HEK293 (cell line): ENCODE data around the gene PDE11A.

Source experiments
- CTCF ChIA-PET: fragments of 350-600 bp; formaldehyde crosslinking; extraction: SDS; loops from one replicate; lab custom pipeline; 2021; ENCODE audit warnings: antibody characterized with exemption; lab: Yijun Ruan, JAX
- POLR2A ChIA-PET: fragments of 300-600 bp; formaldehyde crosslinking; extraction: SDS; loops from one replicate; lab custom pipeline; 2020; ENCODE audit warnings: antibody characterized with exemption, inconsistent platforms; lab: Yijun Ruan, JAX
- H3K27ac ChIP-seq: fragments of 200-500 bp; sonication (Bioruptor generic); 2 replicates; pipeline ENCODE4 v1.5.1; 2014; ENCODE audit warnings: low read depth, low read length, control low read depth, inconsistent platforms; ENCODE audit errors: extremely low read depth
- H3K36me3 ChIP-seq, 2 experiments: fragments of 200-500 bp in 1 of 2; sonication (Bioruptor generic) in 1 of 2; 1 replicate in 1 of 2; 2 replicates in 1 of 2; pipeline ENCODE4 v1.5.1; 2014 to 2017; ENCODE audit warnings: inconsistent platforms in 2 of 2, low read length in 2 of 2; ENCODE audit not compliant: control insufficient read depth in 2 of 2, insufficient read depth in 1 of 2
- H3K4me1 ChIP-seq: fragments of 200-500 bp; sonication (Bioruptor generic); 2 replicates; pipeline ENCODE4 v1.5.1; 2014; ENCODE audit warnings: mild to moderate bottlenecking, low read length, inconsistent platforms; ENCODE audit not compliant: control insufficient read depth, insufficient read depth
- H3K4me3 ChIP-seq: 2 replicates; pipeline ENCODE4 v1.5.1; 2011; ENCODE audit warnings: low read depth, mild to moderate bottlenecking, control low read depth, low read length, moderate library complexity
- H3K9me3 ChIP-seq: fragments of 200-500 bp; sonication (Bioruptor generic); 2 replicates; pipeline ENCODE4 v1.5.1; 2014; ENCODE audit warnings: low read depth, low read length, inconsistent platforms; ENCODE audit not compliant: control insufficient read depth, insufficient read depth
- KLF7 ChIP-seq: fragments of 450-650 bp; formaldehyde crosslinking; IDR thresholded peaks from 2 replicates; pipeline ENCODE4 v1.5.1; 2016; ENCODE audit warnings: missing biosample characterization, missing genetic modification characterization, borderline replicate concordance
- ZBTB17 ChIP-seq: fragments of 450-650 bp; formaldehyde crosslinking; IDR thresholded peaks from 2 replicates; pipeline ENCODE4 v1.5.1; 2016; ENCODE audit warnings: missing biosample characterization, missing genetic modification characterization
- ZNF114 ChIP-seq: fragments of 450-650 bp; formaldehyde crosslinking; IDR thresholded peaks from 2 replicates; pipeline ENCODE4 v1.5.0; 2017; ENCODE audit warnings: missing biosample characterization, missing genetic modification characterization
- ZNF16 ChIP-seq: fragments of 450-650 bp; formaldehyde crosslinking; IDR thresholded peaks from 2 replicates; pipeline ENCODE4 v1.5.1; 2016; ENCODE audit warnings: low read depth, missing biosample characterization, missing genetic modification characterization
- ZNF335 ChIP-seq: fragments of 450-650 bp; formaldehyde crosslinking; conservative IDR thresholded peaks from 2 replicates; pipeline ENCODE4 v1.5.1; 2016; ENCODE audit warnings: missing biosample characterization, missing genetic modification characterization
- ZNF394 ChIP-seq: fragments of 450-650 bp; formaldehyde crosslinking; IDR thresholded peaks from 2 replicates; pipeline ENCODE4 v1.5.1; 2016; ENCODE audit warnings: missing biosample characterization, missing genetic modification characterization, mild to moderate bottlenecking, moderate library complexity, borderline replicate concordance
- ZNF600 ChIP-seq: fragments of 450-650 bp; formaldehyde crosslinking; IDR thresholded peaks from 2 replicates; pipeline ENCODE4 v1.5.1; 2016; ENCODE audit warnings: missing biosample characterization, missing genetic modification characterization
- ZNF670 ChIP-seq: fragments of 450-650 bp; formaldehyde crosslinking; IDR thresholded peaks from 2 replicates; pipeline ENCODE4 v1.5.1; 2016; ENCODE audit warnings: missing biosample characterization, missing genetic modification characterization, low read depth
- ZNF76 ChIP-seq: fragments of 450-650 bp; formaldehyde crosslinking; IDR thresholded peaks from 2 replicates; pipeline ENCODE4; 2016; ENCODE audit warnings: low read depth, missing biosample characterization, missing genetic modification characterization, borderline replicate concordance
- ZSCAN16 ChIP-seq: fragments of 450-650 bp; formaldehyde crosslinking; IDR thresholded peaks from 2 replicates; pipeline ENCODE4 v1.5.1; 2016; ENCODE audit warnings: missing biosample characterization, missing genetic modification characterization
- ZXDB ChIP-seq: fragments of 450-650 bp; formaldehyde crosslinking; IDR thresholded peaks from 2 replicates; pipeline ENCODE4 v1.5.1; 2016; ENCODE audit warnings: missing biosample characterization, missing genetic modification characterization
- TF ChIP-seq, protein P1 (sequence below): fragments of 450-650 bp; formaldehyde crosslinking; IDR thresholded peaks from 2 replicates; pipeline ENCODE4 v1.5.1; 2016; ENCODE audit warnings: missing biosample characterization, missing genetic modification characterization, borderline replicate concordance
- TF ChIP-seq, protein P2 (sequence below): fragments of 450-650 bp; formaldehyde crosslinking; IDR thresholded peaks from 2 replicates; pipeline ENCODE4 v1.5.1; 2016; ENCODE audit warnings: missing biosample characterization, missing genetic modification characterization
- TF ChIP-seq, protein P3 (sequence below): fragments of 450-650 bp; formaldehyde crosslinking; IDR thresholded peaks from 2 replicates; pipeline ENCODE4 v1.5.1; 2016; ENCODE audit warnings: missing biosample characterization, missing genetic modification characterization
- TF ChIP-seq, protein P4 (sequence below): fragments of 450-650 bp; formaldehyde crosslinking; IDR thresholded peaks from 2 replicates; pipeline ENCODE4 v1.5.1; 2017; ENCODE audit warnings: missing biosample characterization, missing genetic modification characterization

The PDE11A gene

DNA sequence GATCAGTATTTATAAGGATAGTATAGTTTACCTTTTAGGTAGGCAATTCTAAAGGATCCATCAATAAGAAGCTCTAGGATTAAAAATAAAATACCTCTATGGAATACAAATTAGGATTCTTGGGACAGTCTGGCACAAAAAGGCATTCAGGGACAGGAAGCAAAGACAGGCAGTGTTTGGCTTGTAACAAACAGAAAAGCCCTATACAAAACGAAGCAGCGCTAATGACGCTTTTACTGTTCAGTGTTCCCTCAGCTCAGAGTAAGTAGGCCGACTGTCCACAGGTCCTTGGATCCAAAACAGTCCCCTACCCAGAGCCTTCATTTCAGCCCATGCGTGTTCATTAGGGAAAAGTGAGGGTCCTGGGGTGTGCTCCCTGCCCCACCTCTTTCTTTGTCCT lies 443.7 kb downstream of the PDE11A start (continued):
- TF ChIP-seq, protein P1, sequence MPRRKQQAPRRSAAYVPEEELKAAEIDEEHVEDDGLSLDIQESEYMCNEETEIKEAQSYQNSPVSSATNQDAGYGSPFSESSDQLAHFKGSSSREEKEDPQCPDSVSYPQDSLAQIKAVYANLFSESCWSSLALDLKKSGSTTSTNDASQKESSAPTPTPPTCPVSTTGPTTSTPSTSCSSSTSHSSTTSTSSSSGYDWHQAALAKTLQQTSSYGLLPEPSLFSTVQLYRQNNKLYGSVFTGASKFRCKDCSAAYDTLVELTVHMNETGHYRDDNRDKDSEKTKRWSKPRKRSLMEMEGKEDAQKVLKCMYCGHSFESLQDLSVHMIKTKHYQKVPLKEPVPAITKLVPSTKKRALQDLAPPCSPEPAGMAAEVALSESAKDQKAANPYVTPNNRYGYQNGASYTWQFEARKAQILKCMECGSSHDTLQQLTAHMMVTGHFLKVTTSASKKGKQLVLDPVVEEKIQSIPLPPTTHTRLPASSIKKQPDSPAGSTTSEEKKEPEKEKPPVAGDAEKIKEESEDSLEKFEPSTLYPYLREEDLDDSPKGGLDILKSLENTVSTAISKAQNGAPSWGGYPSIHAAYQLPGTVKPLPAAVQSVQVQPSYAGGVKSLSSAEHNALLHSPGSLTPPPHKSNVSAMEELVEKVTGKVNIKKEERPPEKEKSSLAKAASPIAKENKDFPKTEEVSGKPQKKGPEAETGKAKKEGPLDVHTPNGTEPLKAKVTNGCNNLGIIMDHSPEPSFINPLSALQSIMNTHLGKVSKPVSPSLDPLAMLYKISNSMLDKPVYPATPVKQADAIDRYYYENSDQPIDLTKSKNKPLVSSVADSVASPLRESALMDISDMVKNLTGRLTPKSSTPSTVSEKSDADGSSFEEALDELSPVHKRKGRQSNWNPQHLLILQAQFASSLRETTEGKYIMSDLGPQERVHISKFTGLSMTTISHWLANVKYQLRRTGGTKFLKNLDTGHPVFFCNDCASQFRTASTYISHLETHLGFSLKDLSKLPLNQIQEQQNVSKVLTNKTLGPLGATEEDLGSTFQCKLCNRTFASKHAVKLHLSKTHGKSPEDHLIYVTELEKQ = no peak
- TF ChIP-seq KLF7 (tag by site-specific recombination) = no peak
- no peak for TF ChIP-seq ZXDB
- no peak for TF ChIP-seq ZNF670 (tag by site-specific recombination)
- TF ChIP-seq, protein P2, sequence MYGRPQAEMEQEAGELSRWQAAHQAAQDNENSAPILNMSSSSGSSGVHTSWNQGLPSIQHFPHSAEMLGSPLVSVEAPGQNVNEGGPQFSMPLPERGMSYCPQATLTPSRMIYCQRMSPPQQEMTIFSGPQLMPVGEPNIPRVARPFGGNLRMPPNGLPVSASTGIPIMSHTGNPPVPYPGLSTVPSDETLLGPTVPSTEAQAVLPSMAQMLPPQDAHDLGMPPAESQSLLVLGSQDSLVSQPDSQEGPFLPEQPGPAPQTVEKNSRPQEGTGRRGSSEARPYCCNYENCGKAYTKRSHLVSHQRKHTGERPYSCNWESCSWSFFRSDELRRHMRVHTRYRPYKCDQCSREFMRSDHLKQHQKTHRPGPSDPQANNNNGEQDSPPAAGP = no peak
- no peak for TF ChIP-seq ZNF16 (tag by site-specific recombination)
- TF ChIP-seq ZNF394 = no peak

DNA sequence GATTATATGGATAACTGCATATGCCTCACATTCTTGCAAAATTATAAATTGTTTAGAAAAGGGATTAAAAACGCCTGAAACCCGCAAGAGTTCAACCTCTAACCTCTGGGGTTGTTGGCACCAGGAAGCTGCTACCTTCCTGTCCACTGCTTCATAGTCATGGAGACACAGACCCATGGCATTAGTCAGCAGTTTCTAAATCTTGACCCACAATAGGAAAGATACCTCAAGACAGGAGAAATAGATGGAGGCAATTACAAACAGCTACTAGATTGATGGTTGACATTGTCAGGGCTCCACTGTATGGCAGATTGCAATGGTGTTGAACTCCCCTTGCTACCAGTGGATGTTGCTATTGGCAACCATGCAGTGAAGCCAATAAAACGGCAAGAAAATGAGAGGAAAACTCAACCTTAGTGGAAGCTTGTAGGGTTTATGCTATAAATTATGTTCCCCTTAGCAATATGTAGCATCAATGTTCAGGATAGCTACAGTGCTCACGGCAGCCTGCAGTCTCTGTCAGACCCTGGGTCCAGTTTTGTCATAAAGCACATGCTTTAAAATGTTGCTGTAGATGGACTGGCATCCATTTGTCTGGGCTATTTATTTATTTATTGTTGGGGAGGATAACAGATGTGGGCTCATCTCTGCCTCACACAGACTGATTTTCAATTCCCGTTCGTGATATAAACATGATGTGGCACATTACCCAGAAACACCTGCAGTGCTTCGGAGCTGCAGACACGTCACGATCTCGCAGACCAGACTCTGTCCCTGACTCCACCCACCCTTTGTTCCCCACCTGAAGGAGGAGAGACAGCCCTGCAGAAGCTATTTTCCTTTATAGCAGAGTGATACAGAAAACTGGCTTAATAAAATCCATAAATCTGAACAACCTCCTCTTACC lies 446.6 kb downstream of the PDE11A start:
- peaks cover 3% of the 10 kb centered on the region; the same call in 1 of the 2 replicates for H3K4me1 ChIP-seq
- ChIA-PET CTCF (interaction anchor here (1.0 to 1.8 kb wide), 3 partner anchors 22 to 291 kb away, joined by 3 to 9 read pairs (median 3); no protein-coding TSS in a partner anchor), POLR2A (interaction anchor here (0.7 kb wide), 1 partner anchor 8 kb away, joined by 3 read pairs; no protein-coding TSS in a partner anchor)
- no peak overlapping the region for H3K4me3 ChIP-seq
- no peak overlapping the region for H3K27ac ChIP-seq
- no peaks in the 10 kb centered on the region for H3K36me3 ChIP-seq
- no peaks in the 10 kb centered on the region for H3K9me3 ChIP-seq
- TF ChIP-seq ZBTB17 (tag by site-specific recombination) (peak; percentile 70), ZNF76 (tag by site-specific recombination) (peak; percentile 24; the same call in 1 of the 2 replicates), ZNF600 (tag by site-specific recombination) (peak; percentile 76), ZSCAN16 (tag by site-specific recombination) (no peak), ZNF335 (tag by site-specific recombination) (peak; percentile 4; the same call in 1 of the 2 replicates), ZNF114 (tag by site-specific recombination) (no peak)
- TF ChIP-seq, protein P3, sequence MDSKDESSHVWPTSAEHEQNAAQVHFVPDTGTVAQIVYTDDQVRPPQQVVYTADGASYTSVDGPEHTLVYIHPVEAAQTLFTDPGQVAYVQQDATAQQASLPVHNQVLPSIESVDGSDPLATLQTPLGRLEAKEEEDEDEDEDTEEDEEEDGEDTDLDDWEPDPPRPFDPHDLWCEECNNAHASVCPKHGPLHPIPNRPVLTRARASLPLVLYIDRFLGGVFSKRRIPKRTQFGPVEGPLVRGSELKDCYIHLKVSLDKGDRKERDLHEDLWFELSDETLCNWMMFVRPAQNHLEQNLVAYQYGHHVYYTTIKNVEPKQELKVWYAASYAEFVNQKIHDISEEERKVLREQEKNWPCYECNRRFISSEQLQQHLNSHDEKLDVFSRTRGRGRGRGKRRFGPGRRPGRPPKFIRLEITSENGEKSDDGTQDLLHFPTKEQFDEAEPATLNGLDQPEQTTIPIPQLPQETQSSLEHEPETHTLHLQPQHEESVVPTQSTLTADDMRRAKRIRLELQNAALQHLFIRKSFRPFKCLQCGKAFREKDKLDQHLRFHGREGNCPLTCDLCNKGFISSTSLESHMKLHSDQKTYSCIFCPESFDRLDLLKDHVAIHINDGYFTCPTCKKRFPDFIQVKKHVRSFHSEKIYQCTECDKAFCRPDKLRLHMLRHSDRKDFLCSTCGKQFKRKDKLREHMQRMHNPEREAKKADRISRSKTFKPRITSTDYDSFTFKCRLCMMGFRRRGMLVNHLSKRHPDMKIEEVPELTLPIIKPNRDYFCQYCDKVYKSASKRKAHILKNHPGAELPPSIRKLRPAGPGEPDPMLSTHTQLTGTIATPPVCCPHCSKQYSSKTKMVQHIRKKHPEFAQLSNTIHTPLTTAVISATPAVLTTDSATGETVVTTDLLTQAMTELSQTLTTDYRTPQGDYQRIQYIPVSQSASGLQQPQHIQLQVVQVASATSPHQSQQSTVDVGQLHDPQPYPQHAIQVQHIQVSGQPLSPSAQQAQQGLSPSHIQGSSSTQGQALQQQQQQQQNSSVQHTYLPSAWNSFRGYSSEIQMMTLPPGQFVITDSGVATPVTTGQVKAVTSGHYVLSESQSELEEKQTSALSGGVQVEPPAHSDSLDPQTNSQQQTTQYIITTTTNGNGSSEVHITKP = peak; percentile 31; the same call in 1 of the 2 replicates
- TF ChIP-seq, protein P4, sequence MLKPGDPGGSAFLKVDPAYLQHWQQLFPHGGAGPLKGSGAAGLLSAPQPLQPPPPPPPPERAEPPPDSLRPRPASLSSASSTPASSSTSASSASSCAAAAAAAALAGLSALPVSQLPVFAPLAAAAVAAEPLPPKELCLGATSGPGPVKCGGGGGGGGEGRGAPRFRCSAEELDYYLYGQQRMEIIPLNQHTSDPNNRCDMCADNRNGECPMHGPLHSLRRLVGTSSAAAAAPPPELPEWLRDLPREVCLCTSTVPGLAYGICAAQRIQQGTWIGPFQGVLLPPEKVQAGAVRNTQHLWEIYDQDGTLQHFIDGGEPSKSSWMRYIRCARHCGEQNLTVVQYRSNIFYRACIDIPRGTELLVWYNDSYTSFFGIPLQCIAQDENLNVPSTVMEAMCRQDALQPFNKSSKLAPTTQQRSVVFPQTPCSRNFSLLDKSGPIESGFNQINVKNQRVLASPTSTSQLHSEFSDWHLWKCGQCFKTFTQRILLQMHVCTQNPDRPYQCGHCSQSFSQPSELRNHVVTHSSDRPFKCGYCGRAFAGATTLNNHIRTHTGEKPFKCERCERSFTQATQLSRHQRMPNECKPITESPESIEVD (tag by site-specific recombination) = peak; percentile 17; the same call in 1 of the 2 replicates
